ENCODE results near the gene ARPP19. TPM values are rescaled to one million over a fixed set of nuclear protein-coding genes. Genes with fewer than 3 reads are reported as not detected.

Gene ARPP19
- polyA plus RNA-seq, 1 donor from 2014 or later = 254 TPM

GRCh38 chr15:52502608-52503007 lies 66.2 kb downstream of the ARPP19 start:
- TF ChIP-seq CTCF (IDR thresholded peaks at IDR 0.05; ENCODE audit: poor library complexity, severe bottlenecking) = no peak
- TF ChIP-seq RAD21 (conservative IDR thresholded peaks at IDR 0.05) = no peak
- TF ChIP-seq MXI1 (conservative IDR thresholded peaks at IDR 0.05; ENCODE audit: poor library complexity, severe bottlenecking) = no peak
- TF ChIP-seq SMC3 (conservative IDR thresholded peaks at IDR 0.05; ENCODE audit: poor library complexity) = no peak
- TF ChIP-seq EZH2 (IDR thresholded peaks at IDR 0.05; ENCODE audit: borderline replicate concordance, insufficient read depth, low read length, poor library complexity, severe bottlenecking) = no peak
- TF ChIP-seq TAF1 (IDR thresholded peaks at IDR 0.05; ENCODE audit: low read depth) = no peak
- no peak overlapping the region for H3K9ac ChIP-seq (ENCODE audit: low read length)
- H3K9me2 ChIP-seq (ENCODE audit: insufficient read depth, low read length) = no peaks in the 10 kb centered on the region
- H4K20me1 ChIP-seq (ENCODE audit: insufficient read depth) = no peaks in the 10 kb centered on the region
- no peaks in the 10 kb centered on the region for H3K9me3 ChIP-seq (ENCODE audit: low read length)
- peaks cover 31% of the 10 kb centered on the region for H3K79me2 ChIP-seq (replicated peaks; ENCODE audit: insufficient read depth, low read length)
- H3K36me3 ChIP-seq (ENCODE audit: insufficient read depth, low read length) = no peaks in the 10 kb centered on the region
- H2AFZ ChIP-seq (ENCODE audit: low read depth, low read length) = no peak overlapping the region
- H3K27ac ChIP-seq (ENCODE audit: low read length) = no peak overlapping the region
- no peak overlapping the region for H3K4me3 ChIP-seq (ENCODE audit: low read length)
- no peaks in the 10 kb centered on the region for H3K27me3 ChIP-seq (ENCODE audit: insufficient read depth, low read depth, low read length)
- no peaks in the 10 kb centered on the region for H3F3A ChIP-seq (ENCODE audit: insufficient read depth, low read length, poor library complexity, severe bottlenecking)
- H3K4me2 ChIP-seq (ENCODE audit: low read length) = no peak overlapping the region

- H3K9me3 ChIP-seq (ENCODE audit: low read length) = no peaks in the 10 kb centered on the region
- no peaks in the 10 kb centered on the region for H3K36me3 ChIP-seq (ENCODE audit: insufficient read depth, low read length)
- H3K9ac ChIP-seq (ENCODE audit: low read length) = no peak overlapping the region
- no peak overlapping the region for H2AFZ ChIP-seq (ENCODE audit: low read depth, low read length)
- TF ChIP-seq EZH2 (IDR thresholded peaks at IDR 0.05; ENCODE audit: borderline replicate concordance, insufficient read depth, low read length, poor library complexity, severe bottlenecking) (no peak), CTCF (IDR thresholded peaks at IDR 0.05; ENCODE audit: poor library complexity, severe bottlenecking) (no peak), RAD21 (conservative IDR thresholded peaks at IDR 0.05) (no peak), EP300 (conservative IDR thresholded peaks at IDR 0.05; ENCODE audit: poor library complexity, severe bottlenecking) (no peak), TAF1 (IDR thresholded peaks at IDR 0.05; ENCODE audit: low read depth) (no peak), REST (IDR thresholded peaks at IDR 0.05; ENCODE audit: borderline replicate concordance) (no peak)
- H3K9me2 ChIP-seq (ENCODE audit: insufficient read depth, low read length) = no peaks in the 10 kb centered on the region
- peaks cover 31% of the 10 kb centered on the region for H3K79me2 ChIP-seq (replicated peaks; ENCODE audit: insufficient read depth, low read length)
- H3F3A ChIP-seq (ENCODE audit: insufficient read depth, low read length, poor library complexity, severe bottlenecking) = no peaks in the 10 kb centered on the region
- no peak overlapping the region for H3K4me3 ChIP-seq (ENCODE audit: low read length)
- no peaks in the 10 kb centered on the region for H4K20me1 ChIP-seq (ENCODE audit: insufficient read depth)
- H3K27me3 ChIP-seq (ENCODE audit: insufficient read depth, low read depth, low read length) = no peaks in the 10 kb centered on the region
- H3K4me2 ChIP-seq (ENCODE audit: low read length) = no peak overlapping the region
- H3K27ac ChIP-seq (ENCODE audit: low read length) = no peak overlapping the region
Measured at GRCh38 chr15:52499506-52499905, 69.3 kb downstream of the ARPP19 start.
